IMR-90 (cell line): ENCODE data around the gene MAPK13. TPM values are rescaled to one million over a fixed set of nuclear protein-coding genes. Genes with fewer than 3 reads are reported as not detected.

Experiments used
- ATAC-seq: fragments of 200-7000 bp; cut with Tn5 transposase; 2 replicates; pipeline ENCODE4 v1.9.1; 2020; ENCODE audit warnings: low read depth, mild to moderate bottlenecking, moderate library complexity
- BruUV-seq: library from RNA; stranded (reverse); fragments of 400-500 nt; replicated peaks from 2 replicates; lab custom pipeline; 2021; lab: Mats Ljungman, UMichigan
- CTCF ChIA-PET: fragments of 300-600 bp; formaldehyde crosslinking; extraction: SDS; loops from one replicate; lab custom pipeline; 2021; ENCODE audit warnings: antibody characterized with exemption; lab: Yijun Ruan, JAX
- POLR2A ChIA-PET: fragments of 300-600 bp; sonication (Branson Sonifier 250); formaldehyde crosslinking; loops from one replicate; lab custom pipeline; 2022; ENCODE audit warnings: antibody characterized with exemption; ENCODE audit not compliant: unreplicated experiment; lab: Charles Lee
- DNase-seq: peaks from one replicate; pipeline ENCODE4 v3.0.0; 2013
- H2AFZ ChIP-seq: replicated peaks from 2 replicates; pipeline ENCODE3; 2013; ENCODE audit warnings: low read length, mild to moderate bottlenecking; ENCODE audit not compliant: poor library complexity
- H2AK5ac ChIP-seq: 2 replicates; pipeline ENCODE4 v1.6.1; 2013; ENCODE audit warnings: low read depth, low read length, inconsistent platforms
- H2AK9ac ChIP-seq: replicated peaks from 2 replicates; pipeline ENCODE3; 2013; ENCODE audit warnings: mild to moderate bottlenecking, low read depth, low read length, moderate library complexity; ENCODE audit not compliant: poor library complexity
- H2BK120ac ChIP-seq: 2 replicates; pipeline ENCODE4 v1.6.1; 2013; ENCODE audit warnings: low read depth, low read length, inconsistent platforms
- H2BK15ac ChIP-seq: 3 replicates; pipeline ENCODE4 v1.6.1; 2013; ENCODE audit warnings: low read depth, low read length, inconsistent platforms
- H2BK20ac ChIP-seq: 2 replicates; pipeline ENCODE4 v1.6.1; 2013; ENCODE audit warnings: low read depth, mild to moderate bottlenecking, inconsistent platforms, low read length, moderate library complexity
- H2BK5ac ChIP-seq: 2 replicates; pipeline ENCODE4 v1.6.1; 2013; ENCODE audit warnings: mild to moderate bottlenecking, low read depth, low read length, inconsistent platforms; ENCODE audit not compliant: poor library complexity, severe bottlenecking
- H3K14ac ChIP-seq: replicated peaks from 2 replicates; pipeline ENCODE4 v1.6.1; 2013; ENCODE audit warnings: low read depth, low read length, inconsistent platforms
- H3K18ac ChIP-seq: 2 replicates; pipeline ENCODE4 v1.6.1; 2013; ENCODE audit warnings: low read depth, low read length, control low read depth
- H3K23ac ChIP-seq: 2 replicates; pipeline ENCODE4 v1.6.1; 2013; ENCODE audit warnings: low read depth, low read length, inconsistent platforms
- H3K27ac ChIP-seq: 2 replicates; pipeline ENCODE4 v1.5.1; 2013; ENCODE audit warnings: mild to moderate bottlenecking, control low read depth, low read length; ENCODE audit not compliant: insufficient read depth
- H3K27me3 ChIP-seq: 2 replicates; pipeline ENCODE4 v1.6.1; 2013; ENCODE audit warnings: low read length; ENCODE audit not compliant: control insufficient read depth, insufficient read depth
- H3K36me3 ChIP-seq: 2 replicates; pipeline ENCODE4 v1.6.1; 2013; ENCODE audit warnings: low read length, mixed read lengths; ENCODE audit not compliant: control insufficient read depth, insufficient read depth
- H3K4ac ChIP-seq: 2 replicates; pipeline ENCODE4 v1.6.1; 2013; ENCODE audit warnings: low read depth, low read length, inconsistent platforms
- H3K4me1 ChIP-seq: 2 replicates; pipeline ENCODE4 v1.6.1; 2013; ENCODE audit warnings: low read length, mixed read lengths; ENCODE audit not compliant: control insufficient read depth, insufficient read depth
- H3K4me2 ChIP-seq: 2 replicates; pipeline ENCODE4 v1.6.1; 2013; ENCODE audit warnings: low read depth, mild to moderate bottlenecking, control low read depth, low read length, moderate library complexity
- H3K4me3 ChIP-seq: 2 replicates; pipeline ENCODE4 v1.5.1; 2013; ENCODE audit warnings: low read depth, mild to moderate bottlenecking, control low read depth, low read length, moderate library complexity; ENCODE audit not compliant: insufficient read depth
- H3K56ac ChIP-seq: 2 replicates; pipeline ENCODE4 v1.6.1; 2013; ENCODE audit warnings: low read length, inconsistent platforms; ENCODE audit not compliant: insufficient read depth; ENCODE audit errors: extremely low read depth
- H3K79me1 ChIP-seq, 2 experiments: 2 replicates each; pipeline ENCODE4 v1.6.1; 2013; ENCODE audit warnings: low read length in 2 of 2, inconsistent platforms in 1 of 2, low read depth in 1 of 2
- H3K9ac ChIP-seq: 2 replicates; pipeline ENCODE4 v1.6.1; 2013; ENCODE audit warnings: low read depth, low read length, control low read depth
- H3K9me1 ChIP-seq: 2 replicates; pipeline ENCODE4 v1.6.1; 2013; ENCODE audit warnings: low read length, inconsistent platforms; ENCODE audit not compliant: insufficient read depth
- H3K9me3 ChIP-seq: 2 replicates; pipeline ENCODE4 v1.6.1; 2013; ENCODE audit warnings: low read length; ENCODE audit not compliant: control insufficient read depth, insufficient read depth
- H4K20me1 ChIP-seq: 2 replicates; pipeline ENCODE4 v1.6.1; 2013; ENCODE audit warnings: low read length, inconsistent platforms; ENCODE audit not compliant: insufficient read depth
- H4K5ac ChIP-seq: 2 replicates; pipeline ENCODE4 v1.6.1; 2013; ENCODE audit warnings: mild to moderate bottlenecking, low read depth, low read length, control low read depth
- H4K8ac ChIP-seq, 2 experiments: 2 replicates each; pipeline ENCODE4 v1.6.1; 2013; ENCODE audit warnings: low read depth in 2 of 2, low read length in 2 of 2, control low read depth in 1 of 2, inconsistent platforms in 1 of 2
- H4K91ac ChIP-seq: 2 replicates; pipeline ENCODE4 v1.6.1; 2013; ENCODE audit warnings: low read depth, low read length, inconsistent platforms; ENCODE audit not compliant: insufficient read depth
- BHLHE40 ChIP-seq: fragments of 150-350 bp; IDR thresholded peaks from 2 replicates; pipeline ENCODE4 v1.6.1; 2016; ENCODE audit warnings: mild to moderate bottlenecking, low read depth, low read length
- CEBPB ChIP-seq: IDR thresholded peaks from 2 replicates; pipeline ENCODE4 v1.6.1; 2012; ENCODE audit warnings: low read depth, low read length, improper control_type of control experiment
- CHD1 ChIP-seq: IDR thresholded peaks from 2 replicates; pipeline ENCODE4 v1.6.1; 2012; ENCODE audit warnings: low read depth, low read length, improper control_type of control experiment
- NFE2L2 ChIP-seq: fragments of 150-350 bp; IDR thresholded peaks from 2 replicates; pipeline ENCODE4 v1.6.1; 2016; ENCODE audit warnings: low read depth, mild to moderate bottlenecking, low read length
- RAD21 ChIP-seq: IDR thresholded peaks from 2 replicates; pipeline ENCODE4 v1.6.1; 2012; ENCODE audit warnings: low read length, improper control_type of control experiment
- RCOR1 ChIP-seq: IDR thresholded peaks from 2 replicates; pipeline ENCODE4 v1.6.1; 2012; ENCODE audit warnings: mild to moderate bottlenecking, low read length, improper control_type of control experiment; ENCODE audit not compliant: insufficient replicate concordance
- SMC3 ChIP-seq: fragments of 150-350 bp; IDR thresholded peaks from 2 replicates; pipeline ENCODE4 v1.6.1; 2016; ENCODE audit warnings: low read depth, mild to moderate bottlenecking, antibody characterized with exemption, low read length, moderate library complexity
- WGBS, 2 experiments: methylation state at CpG; one replicate each; pipeline versions ENCODE4 v1.1.5 to v1.1.7; 2013; ENCODE audit warnings: missing lambda C conversion rate in 2 of 2; ENCODE audit not compliant: insufficient read length in 1 of 2; ENCODE audit errors: extremely low coverage in 2 of 2; 5-methylcytosine and 5-hydroxymethylcytosine counted together
- dilution Hi-C: fragments of 300-500 bp; cut with HindIII; formaldehyde crosslinking; loops from one replicate; pipeline ENCODE4 v1.14.3; 2018; ENCODE audit warnings: low sequenced_read_pairs; ENCODE audit not compliant: unreplicated experiment
- in situ Hi-C: fragments of 300-500 bp; cut with MboI; formaldehyde crosslinking; loops from 3 replicates; pipeline ENCODE4 v1.14.3; 2019; ENCODE audit warnings: low sequenced_read_pairs, inconsistent platforms, mixed read lengths
- intact Hi-C: fragments of 100-400 bp; cut with micrococcal nuclease; formaldehyde crosslinking; loops from 2 replicates; pipeline ENCODE4 v1.10.0; 2022
- polyA plus RNA-seq, 3 experiments: library from polyadenylated mRNA; depleted of rRNA; stranded (reverse); fragments of >200 nt; gene quantifications; 2 replicates each; pipeline ENCODE4 v1.2.3, GENCODE V29; 2012; ENCODE audit warnings: low replicate concordance in 1 of 3
- total RNA-seq: library from RNA; depleted of rRNA; stranded (reverse); fragments of >200 nt; gene quantifications from 2 replicates; pipeline ENCODE4 v1.2.3, GENCODE V29; 2012

Gene MAPK13
- total and polyA plus RNA-seq, 2 of the 4 experiments (the other 2 are of a cell fraction), result 2.0 to 2.9 TPM

- no peak overlapping the region for H3K4me2 ChIP-seq
- ATAC-seq (no peak), DNase-seq (no peak)
- no peak overlapping the region for H3K4me3 ChIP-seq
- TF ChIP-seq CHD1 (no peak), SMC3 (no peak), BHLHE40 (no peak), NFE2L2 (no peak), CEBPB (no peak), RAD21 (no peak), RCOR1 (no peak)
- no peak overlapping the region for H3K23ac ChIP-seq
- H3K27me3 ChIP-seq, result no peaks in the 10 kb centered on the region
- no peak overlapping the region for H2BK20ac ChIP-seq
- no peak overlapping the region for H2AK5ac ChIP-seq
- no peak overlapping the region for H4K8ac ChIP-seq
- no peak overlapping the region for H3K9ac ChIP-seq
- no peak overlapping the region for H4K91ac ChIP-seq
- H2AK9ac ChIP-seq, result no peak overlapping the region
- POLR2A ChIA-PET, result interaction anchor here (0.6 kb wide), 1 partner anchor 977 kb away, joined by 3 read pairs; no protein-coding TSS in a partner anchor
- no peak overlapping the region for H3K14ac ChIP-seq
- no peak overlapping the region for H2AFZ ChIP-seq
- peaks cover 20% of the 10 kb centered on the region for H3K36me3 ChIP-seq
- WGBS, 2 experiments, result 50% methylated on average over 1 of the region's 6 CpGs; no CpG with 5 or more reads in 1 of the 2 experiments
- H3K9me1 ChIP-seq, result peaks cover 3% of the 10 kb centered on the region; the same call in 1 of the 2 replicates
- no peaks in the 10 kb centered on the region; the same call in 1 of the 2 replicates for H3K9me3 ChIP-seq
- peaks cover 17 to 27% of the 10 kb centered on the region in 2 experiments; a peak in 2 of 4 replicates for H3K79me1 ChIP-seq
- in situ Hi-C loops, result loop anchor here (5.0 kb wide), 1 partner anchor 73 kb away; the partner anchor contains the start of gene MAPK14
- intact Hi-C loops, result loop anchor here (5.0 to 10.0 kb wide), 5 partner anchors 185 to 578 kb away; no protein-coding TSS in a partner anchor
- BruUV-seq, result no TSS peak
- no peak overlapping the region for H3K18ac ChIP-seq
- H2BK120ac ChIP-seq, result no peak overlapping the region
- CTCF ChIA-PET, result interaction anchor here (0.5 kb wide), 1 partner anchor 10 kb away, joined by 4 read pairs; no protein-coding TSS in a partner anchor
- H2BK15ac ChIP-seq, result no peak overlapping the region
- dilution Hi-C loops, result no loop called here
- no peaks in the 10 kb centered on the region for H3K4me1 ChIP-seq
- no peak overlapping the region for H4K5ac ChIP-seq
- no peak overlapping the region for H3K27ac ChIP-seq
- H2BK5ac ChIP-seq, result no peak overlapping the region
- H3K56ac ChIP-seq, result no peak overlapping the region
- H3K4ac ChIP-seq, result no peak overlapping the region
- peaks cover 12% of the 10 kb centered on the region; the same call in 1 of the 2 replicates for H4K20me1 ChIP-seq
Measured at GRCh38 chr6:36099869-36100483, 30.3 kb upstream of the MAPK13 start.
